IPS-15b (cell line): ENCODE measurements around the gene PACRGL.

ENCODE experiments used
- H3K27me3 ChIP-seq: one replicate; pipeline ENCODE4 v1.6.1; 2013; ENCODE audit warnings: low read length; ENCODE audit not compliant: control insufficient read depth, insufficient read depth
- H3K36me3 ChIP-seq: one replicate; pipeline ENCODE4 v1.6.1; 2013; ENCODE audit warnings: low read length; ENCODE audit not compliant: control insufficient read depth, insufficient read depth
- H3K4me1 ChIP-seq: one replicate; pipeline ENCODE4 v1.6.1; 2013; ENCODE audit warnings: mild to moderate bottlenecking, low read length; ENCODE audit not compliant: control insufficient read depth, insufficient read depth
- H3K4me3 ChIP-seq: one replicate; pipeline ENCODE4 v1.5.1; 2013; ENCODE audit warnings: low read depth, low read length
- H3K9ac ChIP-seq: one replicate; pipeline ENCODE4 v1.6.1; 2013; ENCODE audit warnings: low read depth, mild to moderate bottlenecking, low read length
- H3K9me3 ChIP-seq: one replicate; pipeline ENCODE4 v1.6.1; 2013; ENCODE audit warnings: mild to moderate bottlenecking, low read length; ENCODE audit not compliant: control insufficient read depth, insufficient read depth

PACRGL gene

GRCh38 chr4:20787940-20788665, 87.8 kb downstream of the PACRGL start:
- H3K4me1 ChIP-seq: no peaks in the 10 kb centered on the region
- H3K9ac ChIP-seq: no peak overlapping the region
- H3K4me3 ChIP-seq: no peak overlapping the region
- H3K27me3 ChIP-seq: no peaks in the 10 kb centered on the region
- H3K9me3 ChIP-seq: no peaks in the 10 kb centered on the region
- H3K36me3 ChIP-seq: no peaks in the 10 kb centered on the region
